ENCODE data around the gene KL.

The KL gene

DNA sequence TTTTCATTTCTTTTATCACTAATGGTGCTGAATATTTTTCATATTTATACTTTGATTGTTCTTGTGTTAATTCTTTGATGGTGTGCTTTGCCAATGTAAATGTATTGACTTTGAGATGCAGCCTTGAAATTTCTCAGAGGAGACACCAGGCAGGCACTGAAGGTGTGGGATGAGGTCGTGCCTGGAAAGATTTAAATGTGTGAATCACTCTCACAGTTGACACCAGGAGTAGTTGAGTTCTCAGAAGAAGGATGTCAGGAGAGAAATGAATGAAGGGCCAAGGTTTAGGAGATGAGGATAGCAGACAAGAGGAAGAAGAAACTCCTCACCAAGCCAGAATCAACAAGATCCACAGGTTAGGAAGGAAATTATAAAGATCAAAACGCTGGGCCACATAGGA is 10.1 kb upstream of the KL start:
- DNase-seq, result no peak

DNA sequence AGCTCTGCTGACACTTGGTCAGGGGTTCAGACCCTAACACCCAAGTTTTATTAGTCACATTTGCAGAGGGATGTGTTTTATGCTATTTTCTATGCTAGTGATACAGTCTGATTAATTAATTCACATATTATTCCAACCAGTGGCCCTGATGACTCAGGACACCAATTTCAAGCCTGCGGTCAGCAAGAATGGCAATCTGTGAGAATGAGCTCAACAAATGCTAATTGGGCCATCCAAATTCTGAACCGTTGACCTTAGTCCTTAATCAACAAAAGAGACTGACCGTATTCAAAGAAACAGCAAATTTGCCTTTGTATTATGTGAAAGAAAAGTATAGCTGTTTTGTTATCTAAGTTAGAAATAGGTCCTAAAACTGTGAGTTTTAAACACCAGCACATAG is 9.6 kb upstream of the KL start:
- no peak for DNase-seq

GRCh38 chr13:33007237-33007636 is 9.0 kb upstream of the KL start:
- no peak for DNase-seq

DNA sequence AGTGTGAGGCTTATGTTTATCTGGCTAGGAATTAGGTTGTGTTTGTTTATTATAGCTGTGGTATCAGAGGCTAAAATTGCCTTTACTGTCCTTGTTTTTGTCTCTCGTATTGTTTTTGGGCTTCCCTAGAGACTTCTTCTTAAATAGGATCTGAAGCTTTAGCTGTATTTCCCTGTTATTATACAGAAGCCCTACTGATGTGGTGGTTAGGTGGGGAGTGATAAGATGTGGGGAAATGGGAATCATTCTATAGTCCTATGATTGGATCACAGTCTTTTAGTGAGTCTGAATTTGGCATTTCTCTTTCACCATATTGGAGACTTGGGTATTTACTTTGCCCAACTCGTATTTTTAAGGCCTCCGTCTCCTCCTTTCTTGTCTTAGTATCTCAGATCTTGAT is 8.3 kb upstream of the KL start:
- DNase-seq, result no peak

GRCh38 chr13:33008946-33009722 is 7.1 kb upstream of the KL start:
- no peak for DNase-seq

DNA sequence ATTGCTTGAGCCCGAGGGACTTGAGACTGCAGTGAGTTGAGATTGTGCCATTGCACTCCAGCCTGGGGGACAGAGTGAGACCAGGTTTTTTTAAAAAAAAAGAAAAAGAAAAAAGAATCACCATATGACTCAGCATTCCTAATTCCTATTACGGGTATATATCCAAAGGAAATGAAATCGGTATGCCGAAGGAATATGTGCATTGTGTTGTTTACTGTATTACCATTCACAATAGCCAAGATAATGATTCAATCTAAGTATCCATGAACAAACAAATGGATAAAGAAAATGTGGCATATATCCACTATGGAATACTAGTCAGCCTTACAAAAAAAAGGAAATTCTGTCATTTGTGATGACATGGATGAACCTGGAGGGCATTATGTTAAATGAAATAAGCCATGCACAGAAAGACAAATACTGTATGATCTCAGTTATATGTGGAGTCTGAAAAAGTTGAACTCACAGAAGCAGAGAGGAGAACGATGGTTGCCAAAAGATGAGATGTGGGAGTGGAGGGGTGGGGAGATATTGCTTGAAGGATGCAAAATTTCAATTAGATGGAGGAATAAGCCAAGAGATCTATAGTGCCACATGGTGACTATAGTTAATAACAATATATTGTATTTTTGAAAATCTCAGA is 4.3 kb upstream of the KL start:
- no peak for DNase-seq

DNA sequence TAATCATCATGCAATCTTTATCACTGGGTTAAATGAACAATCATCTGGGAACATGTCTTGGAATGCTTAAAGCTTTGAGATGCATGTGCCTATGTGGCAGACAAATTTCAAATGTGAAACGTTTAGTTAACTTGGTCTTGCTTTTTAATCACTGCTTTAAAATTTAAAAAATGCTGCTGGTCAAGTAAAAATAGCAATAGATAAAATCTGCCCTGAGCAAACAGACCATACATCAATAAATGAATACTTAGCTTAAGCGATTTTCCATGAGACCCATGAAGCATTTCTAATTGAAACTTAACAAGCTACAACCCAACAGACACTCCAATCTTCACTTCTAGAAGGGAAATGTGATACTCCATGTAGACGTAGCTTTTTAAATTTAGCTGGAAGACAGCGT is 1.9 kb upstream of the KL start:
- DNase-seq, result no peak

- no peak for DNase-seq
Observed at GRCh38 chr13:33015241-33015668, 968 bp upstream of the KL start.

DNA sequence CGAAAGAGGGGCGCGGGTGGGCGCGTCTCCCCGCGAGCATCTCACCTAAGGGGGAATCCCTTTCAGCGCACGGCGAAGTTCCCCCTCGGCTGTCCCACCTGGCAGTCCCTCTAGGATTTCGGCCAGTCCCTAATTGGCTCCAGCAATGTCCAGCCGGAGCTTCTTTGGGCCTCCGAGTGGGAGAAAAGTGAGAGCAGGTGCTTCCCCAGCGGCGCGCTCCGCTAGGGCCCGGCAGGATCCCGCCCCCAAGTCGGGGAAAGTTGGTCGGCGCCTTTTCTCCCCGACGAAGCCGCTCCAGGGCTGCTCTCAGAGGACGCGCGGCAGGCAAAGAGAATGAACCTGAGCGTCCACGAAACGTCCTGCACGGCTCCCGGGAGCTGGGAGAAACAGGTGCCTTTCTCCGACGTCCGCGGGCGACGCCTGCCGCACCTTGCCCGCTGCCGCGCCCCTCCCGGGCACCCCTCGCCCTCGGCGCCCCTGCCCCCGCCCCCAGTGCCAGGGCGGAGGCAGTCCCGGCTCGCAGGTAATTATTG is 366 bp upstream of the KL start:
- DNase-seq, result no peak

- DNase-seq, result no peak
Observed at GRCh38 chr13:33017323-33017929, 1.2 kb downstream of the KL start.

GRCh38 chr13:33018886-33019285 is 2.7 kb downstream of the KL start:
- no peak for DNase-seq

GRCh38 chr13:33022986-33023385 is 6.8 kb downstream of the KL start:
- DNase-seq, result no peak

DNA sequence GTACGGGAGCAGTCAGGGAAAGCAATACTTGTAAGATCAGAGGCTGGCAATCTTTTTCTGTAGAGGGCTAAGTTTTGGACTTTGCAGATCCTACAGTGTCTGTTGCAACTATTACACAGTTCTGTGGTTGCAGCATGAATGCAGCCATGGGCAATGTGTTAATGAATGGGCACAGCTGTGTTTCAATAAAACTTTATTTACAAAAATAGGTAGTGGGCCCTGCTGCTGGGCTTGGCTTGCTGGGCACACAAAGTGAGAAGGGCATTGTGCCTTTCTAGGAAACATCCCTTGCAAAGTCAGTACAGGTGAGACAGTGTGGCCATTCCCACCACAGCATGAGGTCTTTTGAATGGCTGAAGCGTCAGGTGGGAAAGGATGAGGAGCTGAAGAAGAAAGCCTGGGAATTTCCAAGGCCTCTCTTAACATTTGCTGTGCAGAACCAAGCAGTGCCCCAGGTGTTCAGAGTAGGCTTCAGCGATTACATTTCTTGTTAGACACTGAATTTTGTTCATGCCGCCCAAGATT is 9.1 kb downstream of the KL start:
- DNase-seq, result no peak

GRCh38 chr13:33026489-33027152 is 10.4 kb downstream of the KL start:
- no peak for DNase-seq

DNA sequence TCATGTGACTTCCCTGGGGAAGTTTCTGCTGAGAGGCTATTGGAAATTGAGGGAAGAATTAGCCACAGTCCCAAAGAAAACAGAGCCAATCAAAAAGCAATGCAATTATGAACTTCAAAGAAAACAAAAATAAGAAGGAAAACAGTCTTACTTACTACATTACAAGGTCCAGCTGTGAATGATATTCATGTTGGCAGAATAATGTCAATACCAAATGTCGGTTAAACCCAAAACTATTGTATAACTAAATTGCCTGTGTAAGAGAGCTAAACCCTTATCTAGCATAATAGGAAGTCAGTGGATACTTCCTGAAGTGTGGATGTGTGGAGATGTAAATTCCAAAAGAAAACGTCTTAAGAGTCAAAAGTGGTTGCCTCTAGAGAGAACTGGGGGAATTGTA is 12.4 kb downstream of the KL start:
- DNase-seq, result no peak

DNA sequence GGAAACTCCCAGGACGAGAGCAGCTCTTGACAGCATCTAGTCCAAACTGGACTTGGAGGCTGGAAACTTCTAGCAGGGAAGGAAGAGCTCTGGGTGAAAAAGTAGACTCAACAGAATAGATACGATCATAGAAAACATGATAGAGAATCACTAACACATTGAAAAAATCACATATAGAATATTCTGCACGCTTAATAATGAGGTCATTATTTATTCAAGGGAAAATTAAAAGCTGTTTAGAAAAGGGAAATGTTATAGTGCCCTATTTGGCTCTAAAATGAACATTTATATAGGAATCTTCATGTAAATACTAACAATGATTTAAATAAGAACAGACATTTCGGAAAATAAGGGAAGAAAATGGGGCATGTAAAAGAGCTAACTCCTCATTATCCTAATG is 15.1 kb downstream of the KL start:
- DNase-seq, result no peak

GRCh38 chr13:33032037-33032625 is 15.9 kb downstream of the KL start:
- DNase-seq, result no peak

DNA sequence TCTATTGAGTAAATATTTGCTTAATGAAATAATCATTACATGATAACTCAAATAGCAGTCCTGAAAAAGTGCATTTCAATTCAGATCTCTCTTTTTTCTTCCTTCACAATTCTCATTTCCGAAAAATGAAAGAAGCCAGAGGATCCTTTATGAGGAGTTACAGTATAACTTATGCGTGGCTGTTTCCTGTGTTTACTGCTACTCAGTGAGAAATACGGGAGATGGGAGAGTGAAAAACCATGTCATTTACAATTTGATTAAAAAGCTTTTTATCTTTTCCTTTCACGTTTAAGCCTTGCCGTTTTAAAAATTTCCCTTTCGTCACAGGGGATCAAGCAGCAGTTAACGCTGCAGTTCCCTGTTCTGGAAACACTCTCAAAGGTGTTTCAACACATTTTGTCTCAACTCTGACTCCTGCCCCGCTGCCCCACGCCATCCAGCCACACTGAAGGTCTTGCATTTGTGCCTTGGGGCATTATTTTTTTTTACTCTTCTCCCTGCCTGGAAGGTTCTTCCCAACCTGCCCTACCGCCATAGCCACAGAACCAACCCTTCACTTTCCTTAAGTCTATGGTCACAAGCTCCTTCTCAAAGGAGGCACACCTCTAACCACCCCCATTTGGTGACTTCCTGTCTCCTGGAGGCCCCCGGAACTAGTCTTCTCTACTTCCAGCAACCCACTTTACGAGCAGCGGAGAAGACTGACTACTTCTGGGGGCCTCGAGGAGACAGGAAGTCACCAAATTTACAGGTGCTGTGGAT is 17.0 kb downstream of the KL start:
- no peak for DNase-seq

DNA sequence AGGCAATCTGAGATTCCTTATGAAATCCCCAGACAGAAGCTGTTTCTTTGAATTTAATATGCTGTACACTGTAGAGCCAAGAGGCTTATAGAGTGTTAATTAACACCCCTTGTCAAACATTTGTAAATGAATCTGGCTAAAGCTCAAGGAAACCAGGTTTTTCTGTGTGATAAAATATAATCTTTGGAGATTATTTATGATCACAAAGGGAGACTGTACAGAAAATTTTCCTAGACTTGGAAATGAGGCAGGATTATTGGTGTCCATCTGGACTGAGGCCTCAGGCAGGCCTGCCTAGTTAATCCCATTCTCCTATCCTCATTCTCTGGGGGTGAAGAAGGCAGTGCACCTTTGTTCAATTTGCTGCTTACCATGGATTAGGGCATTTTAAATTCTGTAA is 17.8 kb downstream of the KL start:
- no peak for DNase-seq

- no peak for DNase-seq
Observed at GRCh38 chr13:33034882-33035520, 18.8 kb downstream of the KL start.

DNA sequence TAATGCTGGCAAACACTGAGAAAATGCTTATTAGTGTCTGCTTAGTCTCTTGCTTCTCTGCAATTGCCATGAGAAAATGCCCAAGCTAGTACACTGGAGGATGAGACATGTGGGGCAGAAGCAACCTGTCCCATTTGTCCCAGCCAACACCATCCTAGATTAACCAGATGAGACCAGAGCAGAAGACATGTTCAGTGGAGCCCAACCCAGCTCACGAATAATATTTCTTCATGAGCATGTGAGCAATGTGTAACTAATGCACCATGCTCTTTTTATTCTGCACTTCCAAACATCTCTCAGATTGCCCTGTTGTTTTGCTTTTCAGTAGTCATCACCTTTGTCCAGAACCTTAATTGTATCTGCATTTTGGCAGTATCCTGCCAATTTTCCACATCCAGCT is 21.4 kb downstream of the KL start:
- no peak for DNase-seq

DNA sequence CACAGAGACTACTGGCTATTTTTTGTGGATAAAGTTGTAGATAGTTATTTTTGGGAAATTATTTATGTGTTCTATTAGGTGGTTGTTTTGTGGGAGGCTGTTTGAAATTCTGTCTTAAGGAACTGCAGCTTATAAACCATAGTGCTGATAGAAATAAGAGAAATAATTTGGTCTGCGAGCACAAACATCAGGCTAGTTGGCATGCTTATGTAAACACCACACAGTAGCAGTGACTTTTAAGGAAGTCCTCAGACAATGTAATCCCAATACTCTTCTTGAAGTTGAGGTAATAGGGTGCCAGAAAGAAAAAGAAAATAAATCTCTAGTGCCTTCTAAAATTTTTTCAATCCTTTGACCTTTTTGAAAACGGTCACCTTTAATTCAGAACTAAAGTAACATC is 23.9 kb downstream of the KL start:
- no peak for DNase-seq
